ENCODE measurements around the gene METTL1.
A peak's percentile ranks its signal among the peaks of the same experiment; 100 is the strongest.

METTL1 gene

GRCh38 chr12:57751788-57752667 is 19.9 kb downstream of the METTL1 start, which contains the start of gene CDK4:
TSS of gene CDK4 (minus strand) at chr12:57752310. CDS start at chr12:57751717, 593 bp downstream.
- DNase-seq: peak; percentile 100

- DNase-seq: no peak
These were observed 20.5 kb downstream of the METTL1 start for GRCh38 chr12:57751432-57751787.

GRCh38 chr12:57750561-57751431 is 21.1 kb downstream of the METTL1 start:
- DNase-seq: no peak

GRCh38 chr12:57749061-57749460 is 22.8 kb downstream of the METTL1 start:
- no peak for DNase-seq

DNA sequence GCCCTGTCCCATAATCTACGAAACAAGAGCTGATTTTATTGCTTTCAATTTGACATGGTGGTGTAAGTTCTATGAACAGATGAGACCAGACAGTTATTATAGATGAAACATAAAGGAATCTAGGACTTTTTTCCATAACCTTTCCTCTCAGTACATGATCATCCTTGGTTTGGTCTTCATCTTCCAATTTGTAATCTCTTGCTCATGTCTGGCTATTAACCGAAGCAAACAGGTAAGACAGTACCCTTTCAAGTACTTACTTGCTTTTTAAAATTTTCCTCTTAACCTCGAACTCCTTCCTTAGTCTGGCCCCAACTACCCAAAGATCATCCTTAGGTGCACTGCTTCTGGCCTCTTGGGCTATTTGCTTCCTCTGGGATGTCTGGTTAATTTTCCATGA is 25.9 kb downstream of the METTL1 start:
- no peak for DNase-seq

GRCh38 chr12:57745485-57745881 is 26.4 kb downstream of the METTL1 start:
- no peak for DNase-seq

- peak; percentile 98 for DNase-seq
These were observed 27.0 kb downstream of the METTL1 start, which contains the start of gene TSPAN31 for GRCh38 chr12:57744777-57745484. TSS of gene TSPAN31 (plus strand) at chr12:57745039. CDS start at chr12:57745155, 116 bp downstream.

GRCh38 chr12:57744194-57744776 is 27.6 kb downstream of the METTL1 start:
- no peak for DNase-seq

GRCh38 chr12:57743769-57744168 is 28.1 kb downstream of the METTL1 start:
- no peak for DNase-seq

DNA sequence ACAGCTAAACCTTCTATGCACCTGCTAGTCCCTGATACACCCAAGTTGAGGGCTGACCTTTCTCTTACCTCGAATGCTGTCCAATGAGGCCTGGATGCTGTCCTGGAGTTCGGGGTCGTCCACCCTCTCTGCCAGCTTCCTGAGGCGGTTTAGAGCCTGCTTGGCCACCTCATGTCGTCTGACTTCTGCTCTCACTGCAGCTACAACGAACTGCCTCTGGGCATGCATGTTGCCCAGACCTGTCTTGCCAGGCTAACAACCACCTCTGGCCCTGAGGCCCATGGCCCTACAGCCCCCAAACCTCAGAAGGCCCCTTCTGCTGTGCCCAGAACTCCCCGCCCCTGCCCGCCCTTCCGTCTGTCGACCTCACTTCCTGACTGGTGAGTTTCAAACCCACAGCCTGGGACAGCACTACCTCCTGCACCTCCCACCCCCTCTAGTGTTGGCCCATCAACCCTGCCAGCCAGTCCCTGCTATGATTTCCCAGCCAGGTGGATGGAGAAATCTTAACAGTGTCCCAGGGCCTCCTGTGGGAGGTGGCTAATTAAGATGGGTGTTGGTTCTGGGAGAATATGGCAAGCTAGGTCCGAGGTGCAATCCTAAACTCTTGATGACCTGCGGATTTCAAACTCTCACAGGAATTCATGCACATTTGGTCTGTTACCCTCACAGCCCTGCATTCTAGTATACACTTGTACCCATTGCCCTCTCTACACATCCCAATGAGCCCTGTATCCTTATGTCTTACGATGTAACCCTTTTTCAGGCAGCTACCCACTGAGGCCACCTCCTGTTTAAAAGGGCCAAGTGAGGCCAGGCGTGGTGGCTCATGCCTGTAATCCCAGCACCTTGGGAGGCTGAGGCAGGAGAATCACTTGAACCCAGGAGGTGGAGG is 29.8 kb downstream of the METTL1 start:
- no peak for DNase-seq

- no peak for DNase-seq
These were observed 30.5 kb downstream of the METTL1 start for GRCh38 chr12:57741413-57741789.

DNA sequence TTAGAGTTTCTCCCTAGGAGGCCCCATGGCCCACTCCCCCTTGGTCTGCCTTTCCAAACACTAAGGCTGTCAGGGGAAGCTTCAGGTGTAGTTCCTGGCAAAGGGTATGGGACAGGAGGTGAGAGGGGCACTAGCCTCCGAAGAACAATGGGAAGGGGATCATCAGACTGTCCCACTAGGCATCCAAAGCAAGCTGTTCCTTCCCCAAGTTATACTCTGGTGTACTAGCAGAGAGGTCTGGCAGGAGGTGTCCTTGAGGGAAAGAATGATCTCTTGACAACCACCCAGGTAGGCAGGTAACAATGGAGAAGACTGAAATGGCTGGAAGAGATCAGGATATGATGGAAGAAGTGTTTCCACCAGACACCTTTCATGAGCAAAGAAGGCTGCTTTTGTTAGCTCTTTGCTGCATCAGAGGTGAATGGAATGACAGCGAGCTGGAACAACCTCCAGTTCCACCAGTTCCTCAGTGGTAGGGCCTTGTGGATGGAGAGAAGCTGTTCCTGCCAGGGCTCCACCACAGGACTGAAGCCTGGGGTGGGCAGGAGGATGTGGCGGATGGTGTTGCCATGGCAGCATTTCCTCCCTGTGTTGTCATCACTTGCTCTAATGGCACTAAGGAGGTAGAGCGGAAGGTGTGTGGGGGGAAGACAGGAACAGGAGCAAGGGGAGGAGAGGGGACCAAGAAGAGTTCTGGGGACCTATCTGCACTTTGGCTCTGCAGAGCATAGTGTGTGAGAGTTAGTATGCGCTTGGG is 31.1 kb downstream of the METTL1 start:
- DNase-seq: no peak

- DNase-seq: no peak
These were observed 31.9 kb downstream of the METTL1 start for GRCh38 chr12:57739914-57740538.

GRCh38 chr12:57739387-57739786 is 32.5 kb downstream of the METTL1 start:
- no peak for DNase-seq

- DNase-seq: no peak
These were observed 33.2 kb downstream of the METTL1 start, which contains the start of gene AGAP2 for GRCh38 chr12:57738661-57739237. TSS of gene AGAP2 (minus strand) at chr12:57738742. CDS start at chr12:57738246, 496 bp downstream.

- DNase-seq: no peak
These were observed 34.1 kb downstream of the METTL1 start for GRCh38 chr12:57737467-57738460.

DNA sequence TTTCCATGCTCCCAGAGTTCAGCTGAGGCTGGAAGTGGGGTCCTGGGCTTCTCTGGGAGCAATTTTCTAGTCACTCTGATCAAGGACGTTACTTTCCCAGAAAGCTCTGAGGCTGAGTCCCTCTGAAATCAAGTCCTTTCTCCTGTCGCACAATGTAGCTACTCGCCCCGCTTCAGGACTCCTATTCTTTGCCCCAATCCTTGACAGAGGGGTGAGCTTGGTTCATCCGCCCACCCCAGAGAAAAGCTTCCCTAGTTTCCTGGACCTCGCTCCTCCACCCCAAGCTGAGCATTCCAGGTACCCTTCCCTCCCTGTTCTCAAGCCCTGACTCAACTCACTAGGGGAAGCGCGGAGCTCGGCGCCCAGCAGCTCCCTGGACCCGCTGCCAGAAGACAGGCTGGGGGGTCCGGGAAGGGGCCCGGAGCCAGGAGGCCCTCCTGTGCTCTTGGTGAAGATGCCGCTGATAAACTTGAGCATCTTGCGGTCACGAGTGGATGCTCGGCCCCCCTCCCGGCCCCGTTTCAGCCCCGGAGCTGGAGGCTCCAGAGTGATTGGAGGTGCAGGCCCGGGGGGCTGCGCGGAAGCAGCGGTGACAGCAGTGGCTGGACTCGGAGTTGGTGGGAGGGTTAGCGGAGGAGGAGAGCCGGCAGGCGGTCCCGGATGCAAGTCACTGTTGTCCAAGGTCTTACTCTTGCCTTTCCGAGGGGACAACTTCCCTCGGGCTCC is 35.0 kb downstream of the METTL1 start:
- DNase-seq: no peak

All from NCI-H510A (cell line).